NCI-H2227 (cell line): ENCODE data around the gene FKBP15.
A peak's percentile ranks its signal among the peaks of the same experiment; 100 is the strongest.
"Not testable (repeated sequence)": the region's sequence is repeated elsewhere in the genome, so short reads cannot be mapped to it uniquely, and the experiment has no call there.

Experiments
- DNase-seq: peaks from one replicate; lab custom pipeline; 2025; ENCODE audit not compliant: unreplicated experiment; lab: John Stamatoyannopoulos, UW

FKBP15 gene

GRCh38 chr9:113150670-113151611 is 70.1 kb downstream of the FKBP15 start, which contains the start of gene SLC31A2:
SLC31A2 (plus strand) TSS chr9:113151007; CDS start chr9:113151075, 68 bp downstream.
- DNase-seq: peak; percentile 87

- DNase-seq: not testable (repeated sequence)
Measured at GRCh38 chr9:113149561-113149960, 71.5 kb downstream of the FKBP15 start.

GRCh38 chr9:113148781-113149510 is 72.1 kb downstream of the FKBP15 start:
- no peak for DNase-seq

- DNase-seq: no peak
Measured at GRCh38 chr9:113148372-113148705, 72.7 kb downstream of the FKBP15 start.

GRCh38 chr9:113143432-113144227 is 77.4 kb downstream of the FKBP15 start:
- DNase-seq: no peak

GRCh38 chr9:113140896-113141295 is 80.2 kb downstream of the FKBP15 start:
- not testable (repeated sequence) for DNase-seq

GRCh38 chr9:113139953-113140352 is 81.1 kb downstream of the FKBP15 start:
- no peak for DNase-seq

- DNase-seq: no peak
Measured at GRCh38 chr9:113139225-113139829, 81.8 kb downstream of the FKBP15 start.

GRCh38 chr9:113138760-113139159 is 82.3 kb downstream of the FKBP15 start:
- DNase-seq: no peak

- DNase-seq: no peak
Measured at GRCh38 chr9:113137196-113138168, 83.6 kb downstream of the FKBP15 start.

GRCh38 chr9:113131689-113132151 is 89.4 kb downstream of the FKBP15 start:
- DNase-seq: no peak

- no peak for DNase-seq
Measured at GRCh38 chr9:113129884-113130283, 91.2 kb downstream of the FKBP15 start.

- DNase-seq: no peak
Measured at GRCh38 chr9:113129466-113129865, 91.6 kb downstream of the FKBP15 start.

- no peak for DNase-seq
Measured at GRCh38 chr9:113125386-113126035, 95.6 kb downstream of the FKBP15 start.

GRCh38 chr9:113118829-113119228 is 102.2 kb downstream of the FKBP15 start:
- DNase-seq: not testable (repeated sequence)
